Upper lobe of left lung (tissue), 4 donors: ENCODE data around the gene MUC2.

Experiments
- POLR2A ChIP-seq, 4 donors: fragments of 450-650 bp; IDR thresholded peaks; one replicate each; pipeline ENCODE4 v1.5.1; 2016 to 2017; ENCODE audit warnings: antibody characterized with exemption in 4 of 4, mild to moderate bottlenecking in 2 of 4
- TF ChIP-seq, protein P1 (sequence below), 6 experiments: fragments of 450-650 bp in 4 of 6; fragments of 200-600 bp in 2 of 6; sonication (generic) in 2 of 6; IDR thresholded peaks; one replicate each; pipeline ENCODE4 v1.5.1; 2016 to 2019; ENCODE audit warnings: antibody characterized with exemption in 6 of 6

DNA sequence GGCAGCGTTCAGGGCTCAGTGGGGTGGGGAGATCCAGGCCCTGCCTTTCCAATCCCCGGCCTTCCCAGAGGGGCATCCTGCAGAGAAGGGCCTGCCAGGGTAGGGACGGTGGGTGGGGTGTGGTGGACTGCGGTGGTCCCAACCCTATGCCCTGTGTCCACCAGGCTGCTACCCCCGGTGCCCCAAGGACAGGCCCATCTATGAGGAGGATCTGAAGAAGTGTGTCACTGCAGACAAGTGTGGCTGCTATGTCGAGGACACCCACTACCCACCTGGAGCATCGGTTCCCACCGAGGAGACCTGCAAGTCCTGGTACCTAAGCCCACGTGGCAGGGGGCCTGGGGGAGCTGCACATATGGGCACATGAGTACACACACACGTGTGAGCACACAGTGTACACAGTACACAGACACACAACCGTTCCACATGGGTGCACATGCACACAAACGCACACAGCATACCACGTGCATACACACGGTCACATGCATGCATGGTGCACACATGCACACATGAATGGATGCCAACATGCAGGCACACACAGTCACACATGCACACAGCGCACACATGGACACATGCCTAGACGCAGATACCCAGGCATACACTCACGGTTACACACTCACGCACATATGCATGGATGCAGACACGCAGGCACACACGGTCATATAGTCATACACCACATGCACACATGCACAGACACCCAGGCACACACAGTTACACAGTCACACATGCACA lies 16.1 kb downstream of the MUC2 start:
- TF ChIP-seq, protein P1, sequence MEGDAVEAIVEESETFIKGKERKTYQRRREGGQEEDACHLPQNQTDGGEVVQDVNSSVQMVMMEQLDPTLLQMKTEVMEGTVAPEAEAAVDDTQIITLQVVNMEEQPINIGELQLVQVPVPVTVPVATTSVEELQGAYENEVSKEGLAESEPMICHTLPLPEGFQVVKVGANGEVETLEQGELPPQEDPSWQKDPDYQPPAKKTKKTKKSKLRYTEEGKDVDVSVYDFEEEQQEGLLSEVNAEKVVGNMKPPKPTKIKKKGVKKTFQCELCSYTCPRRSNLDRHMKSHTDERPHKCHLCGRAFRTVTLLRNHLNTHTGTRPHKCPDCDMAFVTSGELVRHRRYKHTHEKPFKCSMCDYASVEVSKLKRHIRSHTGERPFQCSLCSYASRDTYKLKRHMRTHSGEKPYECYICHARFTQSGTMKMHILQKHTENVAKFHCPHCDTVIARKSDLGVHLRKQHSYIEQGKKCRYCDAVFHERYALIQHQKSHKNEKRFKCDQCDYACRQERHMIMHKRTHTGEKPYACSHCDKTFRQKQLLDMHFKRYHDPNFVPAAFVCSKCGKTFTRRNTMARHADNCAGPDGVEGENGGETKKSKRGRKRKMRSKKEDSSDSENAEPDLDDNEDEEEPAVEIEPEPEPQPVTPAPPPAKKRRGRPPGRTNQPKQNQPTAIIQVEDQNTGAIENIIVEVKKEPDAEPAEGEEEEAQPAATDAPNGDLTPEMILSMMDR (IDR thresholded peaks at IDR 0.05): no peak
- no peak for TF ChIP-seq POLR2A (IDR thresholded peaks at IDR 0.05)
